Sciatic nerve (tissue), 2 donors: ENCODE data around the gene SERPINA10. TPM values are rescaled to one million over a fixed set of nuclear protein-coding genes. Genes with fewer than 3 reads are reported as not detected.
"Not testable (repeated sequence)": the region's sequence is repeated elsewhere in the genome, so short reads cannot be mapped to it uniquely, and the experiment has no call there.

Source experiments
- ATAC-seq: fragments of 200-7000 bp; cut with Tn5 transposase; one replicate; pipeline ENCODE4 v1.9.1; 2020; ENCODE audit warnings: mild to moderate bottlenecking, moderate library complexity
- DNase-seq: peaks from one replicate; pipeline ENCODE4 v3.0.0-alpha.2; 2020; ENCODE audit warnings: low spot score
- intact Hi-C: fragments of 100-400 bp; cut with DNase I; formaldehyde crosslinking; loops from one replicate; pipeline ENCODE4 v1.14.2; 2022
- total RNA-seq: library from RNA; stranded (reverse); fragmentation: NEBNext Ultra II Directional; extraction: Animal tissue kit (Norgen Biotek cat#: 25700); gene quantifications from one replicate; pipeline ENCODE4 v1.2.1, GENCODE V29; 2021
- donor health status: DM: no; HTN: no; CAD: no.
- donor health status: DM: no; HTN: no; CAD: no.

The SERPINA10 gene
- total RNA-seq, 1 donor from 2014 or later, result not detected

DNA sequence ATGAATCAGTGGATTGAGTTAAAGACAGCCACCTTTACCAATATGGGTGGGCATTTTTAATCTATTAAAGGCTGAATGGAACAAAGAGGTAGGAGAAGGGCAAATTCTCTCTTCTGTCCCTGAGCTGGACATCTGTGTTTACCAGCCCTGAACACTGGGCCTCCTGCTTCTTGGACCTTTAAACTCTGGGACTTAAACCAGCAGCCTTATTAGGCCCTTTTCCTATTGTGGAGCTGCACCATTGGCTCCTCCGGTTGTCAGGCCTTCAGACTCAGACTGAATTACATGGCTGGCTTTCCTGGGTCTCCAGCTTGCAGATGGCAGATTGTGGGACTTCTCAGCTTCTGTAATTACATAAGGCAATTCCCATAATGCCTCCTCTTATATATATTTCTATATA, 23.6 kb upstream of the SERPINA10 start:
- intact Hi-C loops, result no loop called here
- no peak for ATAC-seq
- no peak for DNase-seq

DNA sequence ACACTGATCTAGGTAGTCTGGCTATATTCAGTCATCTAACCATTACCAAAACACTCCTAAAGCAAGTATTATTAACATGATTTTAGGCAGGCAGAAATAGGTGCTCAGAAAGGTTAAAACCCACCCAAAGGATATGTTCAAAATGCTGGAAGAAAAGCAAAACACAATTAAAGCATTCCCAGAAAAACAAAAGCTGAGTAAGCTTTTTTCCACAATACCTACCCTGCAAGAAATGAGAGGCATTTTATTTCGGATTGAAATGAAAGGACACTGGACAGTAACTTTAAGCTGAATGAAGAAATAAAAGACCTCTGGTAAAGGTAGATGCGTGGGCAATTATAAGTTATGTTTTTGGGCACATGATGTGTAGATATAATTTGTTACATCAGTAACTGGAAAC, 21.8 kb upstream of the SERPINA10 start:
- intact Hi-C loops, result no loop called here
- DNase-seq (no peak), ATAC-seq (no peak)

DNA sequence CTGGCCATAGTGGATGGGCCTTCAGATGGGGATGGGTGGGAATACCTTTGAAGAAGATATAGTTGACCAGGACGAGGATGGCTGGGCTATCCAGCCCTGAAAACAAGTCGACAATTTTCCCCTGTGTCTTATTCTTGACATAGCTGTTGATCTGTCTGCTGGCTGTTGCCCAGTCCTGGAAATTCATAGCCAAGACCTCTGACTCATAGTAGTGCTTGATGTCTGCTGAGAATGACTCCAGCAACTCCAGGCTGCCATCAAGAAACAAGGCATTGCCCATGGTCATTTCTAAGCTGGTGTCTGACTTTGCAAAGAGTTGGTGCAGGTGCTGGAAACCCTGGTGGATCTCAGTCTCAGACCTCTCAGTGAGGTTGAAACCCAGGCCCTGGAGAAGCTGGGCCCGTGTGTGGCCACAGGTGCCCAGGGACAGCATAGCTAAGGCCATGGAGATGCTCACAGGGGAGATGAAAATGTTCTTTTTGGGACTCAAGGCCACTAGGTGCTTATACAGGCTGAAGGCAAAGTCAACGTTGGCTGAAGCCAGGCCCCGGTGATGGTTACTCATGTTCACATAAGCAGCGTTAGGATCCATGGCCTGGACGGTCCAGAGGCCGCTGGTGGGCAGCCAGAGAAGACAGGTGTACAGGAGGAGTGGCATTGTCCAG, 21.1 kb upstream of the SERPINA10 start:
- ATAC-seq (no peak), DNase-seq (no peak)
- intact Hi-C loops, result no loop called here

DNA sequence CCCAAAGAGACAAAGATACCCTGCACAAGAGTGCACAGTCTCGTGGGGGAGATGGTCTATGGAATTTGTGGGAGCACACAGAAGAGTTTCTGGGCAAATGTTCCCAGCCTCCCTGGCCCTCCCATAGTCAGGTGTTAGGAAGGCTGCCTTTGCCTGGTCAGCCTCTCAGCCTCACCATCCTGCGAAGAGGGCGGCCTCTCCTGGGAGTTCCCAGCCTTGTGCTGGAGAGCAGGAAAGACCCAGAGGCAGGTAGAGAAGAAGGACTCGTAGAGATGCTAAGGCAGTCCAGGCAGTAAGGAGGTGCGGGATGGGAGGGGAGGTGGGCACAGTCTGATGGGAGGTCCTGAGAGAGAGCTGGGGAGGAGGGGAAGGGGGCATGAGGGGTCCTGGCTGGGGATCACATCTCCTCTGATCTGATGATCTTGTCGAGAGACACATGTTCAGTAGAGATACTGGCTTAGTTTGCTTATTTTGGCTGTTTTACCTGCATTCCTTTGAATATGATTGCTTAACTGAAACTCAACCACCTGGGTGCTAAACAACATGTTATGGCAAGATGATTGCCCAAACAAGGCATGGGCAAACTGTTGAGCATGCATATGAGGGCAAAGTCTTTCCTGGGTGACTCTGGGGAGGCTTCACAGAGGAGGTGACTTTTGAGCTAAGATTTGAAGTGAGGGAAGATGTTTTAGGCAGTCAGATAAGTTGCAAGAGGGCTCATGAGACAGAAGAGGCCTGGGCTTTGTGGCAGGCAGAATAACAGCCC, 19.6 kb upstream of the SERPINA10 start:
- intact Hi-C loops, result no loop called here
- ATAC-seq (no peak), DNase-seq (no peak)

DNA sequence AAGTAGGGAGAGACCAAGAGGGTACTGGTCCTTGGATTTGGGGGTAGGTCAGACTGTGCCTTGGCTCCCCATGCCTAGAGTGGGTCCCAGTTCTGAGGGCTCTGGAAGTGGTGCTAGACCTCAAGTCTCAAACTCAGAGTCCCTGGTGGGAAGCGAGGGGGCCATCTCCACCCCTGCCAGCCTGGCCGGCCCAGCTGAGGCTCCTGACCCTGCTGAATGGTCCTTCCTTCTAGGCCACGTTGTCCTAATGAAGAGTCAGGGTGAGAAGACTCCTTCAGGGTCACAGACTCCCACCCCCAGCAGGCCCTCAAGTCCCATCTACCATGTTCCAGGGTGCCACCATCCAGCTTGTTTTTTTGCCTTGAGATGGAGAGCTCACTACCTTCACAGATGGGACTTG, 17.2 kb upstream of the SERPINA10 start:
- ATAC-seq (no peak), DNase-seq (no peak)
- intact Hi-C loops, result no loop called here

DNA sequence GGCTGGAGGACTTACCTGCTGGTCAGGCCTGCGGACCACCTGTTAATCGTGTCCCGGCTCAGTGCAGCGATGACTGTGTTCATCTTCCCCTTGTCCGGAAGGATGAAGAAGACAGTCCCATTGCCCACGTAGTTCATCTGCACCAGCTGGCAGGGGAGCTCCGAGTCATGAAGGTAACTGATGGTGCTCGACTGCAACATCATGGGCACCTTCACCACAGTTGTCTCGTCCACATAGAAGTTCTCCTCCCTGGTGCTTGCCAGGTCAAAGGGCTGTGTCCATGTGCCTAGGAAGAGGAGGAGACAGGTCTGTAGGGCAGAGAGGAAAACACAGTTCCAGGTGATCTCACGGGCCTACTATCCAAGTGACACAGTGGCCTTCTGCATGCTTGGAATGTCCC, 16.7 kb upstream of the SERPINA10 start:
- DNase-seq (no peak), ATAC-seq (no peak)
- intact Hi-C loops, result no loop called here

DNA sequence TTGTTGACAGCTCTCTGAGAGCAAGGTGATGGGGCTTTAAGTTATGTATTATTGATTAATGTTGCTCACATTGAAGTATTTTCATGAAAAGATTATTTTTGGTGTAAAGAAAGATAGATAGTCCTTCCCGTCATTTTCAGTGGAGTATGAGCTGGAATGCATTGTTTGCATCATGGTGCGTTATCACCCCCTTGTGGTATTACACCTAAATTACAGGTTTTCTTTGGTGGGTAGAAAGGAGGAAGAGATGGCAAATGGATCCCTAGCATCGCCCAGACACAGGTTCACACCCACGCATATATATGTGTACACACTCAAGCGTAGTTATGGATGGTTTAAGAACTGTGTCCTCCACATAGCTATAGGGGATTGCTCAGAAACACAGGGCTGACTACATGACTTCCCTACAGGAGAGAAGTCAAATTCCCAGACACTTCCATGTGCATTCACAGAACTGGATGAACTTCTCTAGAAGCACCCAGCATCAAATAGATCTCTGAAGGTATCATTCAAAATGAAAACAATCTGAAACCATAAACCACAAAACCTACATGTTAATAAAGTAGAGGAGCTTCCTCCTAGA, 14.4 kb upstream of the SERPINA10 start:
- no peak for DNase-seq

DNA sequence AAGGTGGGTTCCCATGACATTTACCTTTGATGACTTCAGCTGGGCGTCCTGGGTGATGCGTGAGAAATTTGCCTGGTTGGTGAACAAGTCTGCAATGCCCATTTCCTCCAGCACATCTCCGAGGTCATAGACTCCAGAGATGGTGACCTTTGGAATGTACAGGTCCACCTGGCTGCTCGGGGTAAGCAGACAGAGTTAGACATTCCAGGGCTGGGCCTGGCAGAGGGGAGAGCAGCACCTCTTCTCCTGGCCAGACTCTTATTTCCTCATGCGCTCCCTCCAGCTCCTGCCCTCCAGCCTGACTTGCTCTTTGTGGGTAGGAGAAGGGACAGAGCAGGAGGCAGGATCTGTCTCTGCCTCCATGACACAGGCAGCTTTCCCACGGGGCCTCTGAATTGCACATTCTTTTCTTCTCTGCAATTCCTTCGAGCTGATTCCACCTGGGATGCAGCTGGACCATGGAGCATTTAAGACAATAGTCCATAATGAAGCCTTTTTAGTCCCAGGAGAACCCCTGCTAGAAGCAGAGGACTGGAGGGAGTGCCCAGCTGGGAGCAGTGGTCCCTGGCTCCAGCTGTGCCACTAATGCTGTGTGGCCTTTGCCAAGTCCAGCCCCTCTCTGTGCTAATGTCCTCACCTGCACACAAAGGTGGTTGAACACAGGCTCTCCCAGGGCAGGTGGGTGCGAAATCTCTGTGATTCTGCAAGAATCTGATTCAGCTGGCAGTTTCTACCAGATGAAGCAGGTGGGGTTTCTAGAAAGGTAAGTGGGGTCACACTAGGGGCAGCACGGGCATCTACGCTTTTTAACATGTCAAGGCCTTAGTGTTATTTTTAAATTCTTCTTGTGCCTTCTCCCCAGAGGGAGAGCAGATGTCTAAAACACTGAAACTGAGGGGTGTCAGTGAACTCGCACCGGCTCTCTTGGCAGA, 13.2 kb upstream of the SERPINA10 start:
- ATAC-seq, result no peak
- no peak for DNase-seq
- intact Hi-C loops, result no loop called here

More for the DNA sequence above, 14.4 kb upstream of the SERPINA10 start:
- no peak for ATAC-seq
- intact Hi-C loops, result no loop called here

DNA sequence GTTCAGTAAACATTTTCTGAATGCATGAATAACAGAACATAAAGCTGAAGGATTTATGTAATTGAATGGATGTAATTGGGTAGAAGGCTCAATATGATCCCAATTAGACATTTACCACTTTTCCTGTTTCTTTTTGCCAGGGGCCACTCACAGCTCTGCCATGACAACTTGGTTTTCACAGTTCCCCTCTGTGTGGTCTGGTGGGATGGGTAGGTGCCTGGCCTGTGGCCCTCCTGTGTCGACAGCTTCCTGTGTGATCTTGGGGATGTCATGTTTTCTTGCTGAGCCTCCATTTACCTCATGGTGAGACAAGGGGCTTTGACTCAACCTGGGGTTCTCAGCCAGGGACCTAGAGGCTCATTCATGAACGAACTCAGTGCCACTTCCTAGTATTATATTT, 12.6 kb upstream of the SERPINA10 start:
- DNase-seq (no peak), ATAC-seq (no peak)
- intact Hi-C loops, result no loop called here

DNA sequence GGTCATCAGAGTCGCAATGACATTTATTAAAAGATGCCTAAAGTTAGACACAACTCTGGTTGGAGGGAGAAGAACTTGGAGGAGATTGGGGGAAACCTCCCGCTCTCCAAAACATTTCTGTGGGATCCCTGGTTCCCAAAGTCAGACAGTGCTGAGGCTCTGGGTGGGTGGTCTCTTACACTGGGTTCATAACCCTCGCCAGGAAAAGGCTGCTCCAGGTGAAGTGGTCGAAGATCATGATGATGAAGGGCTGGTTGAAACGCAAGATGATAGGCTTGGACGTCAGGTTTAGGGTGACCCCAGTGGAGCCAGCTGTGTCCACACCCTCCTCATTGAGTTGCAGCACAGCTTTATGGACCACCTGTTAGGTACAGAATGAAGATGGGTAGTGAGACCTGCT, 11.2 kb upstream of the SERPINA10 start:
- DNase-seq, result no peak
- no peak for ATAC-seq
- intact Hi-C loops, result no loop called here

DNA sequence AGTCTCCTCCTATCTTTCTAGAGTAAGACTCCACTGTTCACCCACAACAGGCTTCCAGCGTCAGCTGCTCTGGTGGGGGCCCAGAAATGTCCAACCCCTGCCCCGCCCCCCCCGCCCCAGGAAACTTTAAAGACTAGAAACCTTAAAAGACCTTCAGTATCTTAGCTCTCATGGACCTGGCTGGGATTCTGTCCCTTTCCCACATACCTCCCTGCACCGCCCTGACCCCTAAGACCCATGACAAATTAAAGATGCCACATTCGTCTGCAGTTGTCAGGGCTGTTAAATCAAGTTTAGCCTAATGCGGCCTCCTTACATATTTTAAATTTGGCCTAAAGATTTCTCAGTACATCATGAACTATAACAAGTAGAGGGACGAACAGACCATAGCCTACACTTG, 10.0 kb upstream of the SERPINA10 start:
- intact Hi-C loops, result no loop called here
- ATAC-seq (no peak), DNase-seq (no peak)

DNA sequence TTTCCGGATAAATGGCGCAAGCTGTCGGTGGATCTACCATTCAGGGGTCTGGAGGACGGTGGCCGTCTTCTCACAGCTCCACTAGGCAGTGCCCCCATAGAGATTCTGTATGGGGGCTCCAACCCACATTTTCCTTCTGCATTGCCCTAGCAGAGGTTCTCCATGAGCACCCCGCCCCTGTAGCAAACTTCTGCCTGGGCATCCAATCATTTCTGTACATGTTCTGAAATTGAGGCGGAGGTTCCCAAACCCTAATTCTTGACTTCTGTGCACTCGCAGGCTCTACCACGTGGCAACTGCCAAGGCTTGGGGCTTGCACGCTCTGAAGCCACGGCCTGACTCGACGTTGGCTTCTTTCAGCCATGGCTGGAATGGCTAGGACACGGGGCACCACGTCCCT, 5.1 kb upstream of the SERPINA10 start:
- ATAC-seq (no peak), DNase-seq (no peak)
- intact Hi-C loops, result no loop called here

DNA sequence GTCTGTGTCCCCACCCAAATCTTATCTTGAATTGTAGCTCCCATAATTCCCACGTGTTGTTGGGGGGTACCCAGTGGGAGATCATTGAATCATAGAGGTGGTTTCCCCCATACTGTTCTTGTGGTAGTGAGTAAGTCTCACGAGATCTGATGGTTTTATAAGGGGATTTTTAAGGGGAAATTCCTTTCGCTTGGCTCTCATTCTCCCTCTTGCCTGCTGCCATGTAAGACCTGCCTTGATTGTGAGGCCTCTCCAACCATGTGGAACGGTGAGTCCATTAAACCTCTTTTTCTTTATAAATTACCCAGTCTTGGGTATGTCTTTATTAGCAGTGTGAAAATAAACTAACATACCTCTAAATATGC, 3.1 kb upstream of the SERPINA10 start:
- intact Hi-C loops, ATAC-seq, DNase-seq: not testable (repeated sequence)

DNA sequence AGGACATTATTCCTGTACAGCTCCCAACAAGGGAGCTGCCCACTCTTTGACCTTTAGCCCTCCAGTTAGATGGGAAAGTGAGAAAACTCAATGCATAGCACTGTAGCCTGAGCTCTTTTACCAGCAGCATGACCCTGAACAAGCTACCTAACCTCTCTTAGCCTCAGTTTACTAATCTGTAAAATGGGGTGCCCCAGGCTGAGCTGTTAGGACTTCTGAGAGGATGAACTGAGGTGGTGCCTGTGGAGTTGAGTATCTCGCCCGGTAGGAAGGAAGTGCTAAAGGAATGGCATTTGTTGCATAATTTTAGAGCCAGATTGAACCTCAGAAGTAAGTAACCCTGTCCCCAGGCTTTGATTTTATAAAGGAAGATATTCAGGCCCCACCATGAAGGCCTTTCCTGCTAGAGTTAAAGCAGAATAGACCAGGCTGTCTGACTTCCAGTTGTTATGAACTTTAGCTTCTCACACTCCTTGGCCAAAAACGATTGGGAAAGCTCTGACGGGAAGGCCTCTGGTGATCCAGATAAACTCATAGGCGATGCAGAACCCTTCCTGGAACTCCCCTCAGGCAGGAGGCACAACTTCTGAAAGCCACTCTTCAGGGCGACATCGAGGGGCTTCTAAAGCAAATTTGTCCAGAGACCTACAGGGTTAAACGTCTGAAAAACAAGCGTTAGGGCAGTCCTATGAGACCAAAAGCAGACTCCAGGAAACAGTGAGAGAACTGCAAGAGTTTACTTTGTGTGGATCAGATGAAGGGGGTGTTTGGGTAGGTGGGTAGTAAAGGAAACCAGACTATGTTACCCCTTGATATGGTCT, 2.5 kb upstream of the SERPINA10 start:
- ATAC-seq, result no peak
- intact Hi-C loops, result no loop called here

DNA sequence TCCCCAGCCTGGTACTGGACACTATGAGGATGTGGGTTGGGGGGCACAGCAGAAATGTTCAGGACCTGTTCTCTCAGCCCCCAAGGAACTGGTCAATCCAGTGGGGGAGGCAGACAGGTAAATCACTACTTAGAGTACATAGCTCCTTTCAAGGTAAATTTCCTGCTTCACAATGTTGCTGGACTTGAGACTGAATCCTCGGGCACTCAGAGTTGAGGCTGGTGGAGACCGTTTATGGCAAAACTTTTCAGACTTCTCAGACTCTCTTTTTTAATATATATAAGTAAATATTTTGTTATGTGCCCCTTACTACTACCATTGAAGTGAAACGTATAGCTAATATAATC, 483 bp upstream of the SERPINA10 start:
- DNase-seq (no peak), ATAC-seq (no peak)
- intact Hi-C loops, result no loop called here

More for the DNA sequence above, 2.5 kb upstream of the SERPINA10 start:
- no peak for DNase-seq

DNA sequence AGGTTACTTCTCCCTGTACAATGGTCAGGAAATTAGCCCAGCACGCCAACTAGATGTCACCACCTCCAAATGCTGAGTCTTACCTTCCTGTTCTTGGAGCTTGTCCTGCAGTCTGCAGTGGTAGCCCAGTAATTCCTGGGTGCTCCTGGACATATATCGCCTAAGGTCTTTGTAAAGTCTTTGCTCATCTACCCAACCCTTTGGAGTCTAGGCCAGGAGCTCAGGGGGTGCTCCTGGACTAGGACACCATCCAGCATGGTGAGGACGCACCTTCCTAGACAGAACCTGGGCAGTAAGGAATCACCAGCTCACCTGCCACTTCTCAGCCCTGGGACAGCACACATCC, 569 bp downstream of the SERPINA10 start:
- DNase-seq (no peak), ATAC-seq (no peak)
- intact Hi-C loops, result no loop called here

DNA sequence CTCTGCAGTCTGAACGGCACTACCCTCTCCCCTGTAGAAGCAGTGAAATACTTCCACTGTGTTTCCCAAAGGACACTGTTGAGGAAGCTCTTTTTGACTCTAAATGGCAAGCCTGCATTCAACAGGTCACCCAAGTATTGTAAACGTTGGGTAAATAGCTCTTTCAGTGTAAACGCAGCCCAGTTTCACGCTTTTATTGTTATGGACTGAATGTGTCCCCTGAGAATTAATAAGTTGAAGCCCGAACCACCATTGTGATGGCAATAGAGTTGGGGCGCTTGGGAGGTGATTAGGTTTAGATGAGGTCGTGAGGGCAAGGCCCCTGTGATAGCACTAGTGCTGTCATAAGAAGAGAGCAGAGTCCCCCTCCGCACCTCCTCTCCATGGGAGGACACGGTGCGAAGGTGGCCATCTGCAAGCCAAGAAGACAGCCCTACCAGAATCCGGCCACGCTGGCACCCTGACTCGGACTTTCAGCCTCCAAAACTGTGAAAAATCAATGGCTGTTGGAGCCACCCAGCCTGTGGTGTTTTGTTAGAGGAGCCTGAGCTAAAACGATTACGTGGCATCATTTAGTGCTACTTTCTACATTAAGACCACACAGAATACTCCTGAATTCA, 1.1 kb downstream of the SERPINA10 start:
- DNase-seq (no peak), ATAC-seq (no peak)
- intact Hi-C loops, result no loop called here

DNA sequence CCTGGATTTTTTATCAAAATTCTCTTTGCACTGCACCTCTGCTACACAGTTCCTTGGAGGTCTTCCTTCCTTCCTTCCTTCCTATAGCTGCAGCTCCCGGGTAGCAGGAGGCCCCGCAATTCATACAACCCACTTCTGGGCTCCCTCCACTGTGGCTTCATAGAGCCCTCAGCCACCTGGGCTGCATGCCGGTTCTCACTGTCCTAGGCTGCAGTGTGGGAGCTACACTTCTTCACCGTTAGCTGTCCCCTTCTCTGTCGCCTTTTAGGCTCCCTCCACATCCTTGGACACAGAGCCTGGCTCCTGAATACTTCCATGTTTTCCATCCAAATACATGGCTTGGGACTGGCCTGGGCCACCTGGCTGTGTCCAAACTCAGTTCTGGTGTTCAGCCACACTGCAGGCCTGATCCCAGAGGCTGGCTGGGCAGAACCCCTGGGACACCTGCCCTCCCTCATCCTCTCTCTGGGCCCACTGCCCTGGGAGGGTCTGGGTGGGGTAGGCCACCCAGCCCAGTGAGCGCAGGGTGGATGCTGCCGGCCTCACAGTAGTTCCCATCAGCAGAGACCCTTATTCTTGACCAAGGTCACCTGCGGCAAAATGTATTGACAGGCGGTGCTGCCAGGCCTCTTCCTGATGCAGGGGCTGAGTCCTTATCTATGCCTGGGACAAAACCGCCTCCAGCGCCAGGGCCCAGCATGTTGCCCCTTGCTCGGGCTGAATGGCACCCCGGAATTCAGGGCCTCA, 1.7 kb downstream of the SERPINA10 start:
- ATAC-seq, result no peak
- no peak for DNase-seq
- intact Hi-C loops, result no loop called here
